NT2/D1 (cell line): Measurements from ENCODE around the gene PPP1R26.

Source experiments
- DNase-seq: peaks from one replicate; pipeline ENCODE4 v3.0.0-alpha.2; 2011; ENCODE audit warnings: low read depth, low spot score
- H3K27me3 ChIP-seq: 2 replicates; pipeline ENCODE4 v1.6.0; 2011; ENCODE audit warnings: mild to moderate bottlenecking; ENCODE audit not compliant: insufficient read length, insufficient read depth
- H3K36me3 ChIP-seq: 2 replicates; pipeline ENCODE4 v1.6.1; 2011; ENCODE audit warnings: mild to moderate bottlenecking, low read length, mixed read lengths; ENCODE audit not compliant: insufficient read depth, insufficient read length
- H3K4me1 ChIP-seq: 2 replicates; pipeline ENCODE4 v1.5.1; 2011; ENCODE audit not compliant: insufficient read depth, insufficient read length
- H3K4me3 ChIP-seq: 2 replicates; pipeline ENCODE4 v1.5.1; 2011; ENCODE audit warnings: low read depth; ENCODE audit not compliant: insufficient read length
- H3K9ac ChIP-seq: 2 replicates; pipeline ENCODE4 v1.6.0; 2011; ENCODE audit warnings: low read depth; ENCODE audit not compliant: insufficient read length
- H3K9me3 ChIP-seq: 2 replicates; pipeline ENCODE4 v1.5.1; 2011; ENCODE audit warnings: mild to moderate bottlenecking, low read length; ENCODE audit not compliant: insufficient read depth
- SUZ12 ChIP-seq: IDR thresholded peaks from 2 replicates; pipeline ENCODE4 v1.6.1; 2011; ENCODE audit not compliant: insufficient read length, insufficient read depth; ENCODE audit errors: extremely low read depth
- YY1 ChIP-seq: IDR thresholded peaks from 2 replicates; pipeline ENCODE4 v1.6.1; 2011; ENCODE audit not compliant: insufficient read length, insufficient read depth
- ZNF274 ChIP-seq: IDR thresholded peaks from 2 replicates; pipeline ENCODE4 v1.6.1; 2011; ENCODE audit warnings: mild to moderate bottlenecking, low read depth, low read length

The PPP1R26 gene

DNA sequence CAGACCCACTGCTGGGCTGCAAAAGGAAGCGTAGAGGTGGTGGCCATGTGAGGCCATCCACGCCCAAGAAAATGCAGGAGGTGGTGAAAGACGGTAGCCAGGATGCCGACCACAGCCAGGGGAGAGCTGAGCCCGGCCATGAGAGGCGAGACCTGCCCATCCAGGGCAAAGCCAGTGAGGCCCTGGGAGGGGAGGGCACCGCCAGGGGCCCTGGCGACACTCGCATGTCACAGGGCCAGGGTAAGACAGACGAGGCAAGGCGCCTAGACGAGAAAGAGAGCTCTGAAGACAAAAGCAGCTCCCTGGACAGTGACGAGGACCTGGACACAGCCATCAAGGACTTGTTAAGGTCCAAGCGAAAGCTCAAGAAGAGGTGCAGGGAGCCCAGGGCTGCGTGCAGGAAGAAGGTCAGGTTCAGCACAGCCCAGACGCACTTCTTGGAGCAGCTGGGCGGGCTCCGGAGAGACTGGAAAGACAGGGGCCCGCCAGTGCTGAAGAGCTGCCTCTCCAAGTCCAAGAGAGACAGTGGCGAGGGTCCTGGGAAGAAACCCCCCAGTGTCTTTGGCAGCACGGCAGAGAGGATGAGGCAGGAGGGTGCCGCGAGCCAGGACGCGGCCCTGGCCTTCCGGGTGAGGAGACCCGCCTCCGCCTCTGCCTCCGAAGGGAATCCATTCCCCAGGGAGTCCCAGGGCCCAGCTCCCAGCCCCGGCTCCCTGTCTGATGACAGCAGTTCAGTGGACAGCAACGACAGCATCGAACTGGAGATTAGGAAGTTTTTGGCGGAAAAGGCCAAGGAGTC, 6.9 kb downstream of the PPP1R26 start:
- Histone ChIP-seq H3K4me3 (no peak overlapping the region), H3K9me3 (no peaks in the 10 kb centered on the region), H3K36me3 (peaks cover 70% of the 10 kb centered on the region), H3K27me3 (no peaks in the 10 kb centered on the region), H3K9ac (no peak overlapping the region), H3K4me1 (peaks cover 6% of the 10 kb centered on the region)
- TF ChIP-seq YY1 (no peak), ZNF274 (no peak), SUZ12 (no peak)
- DNase-seq: no peak

DNA sequence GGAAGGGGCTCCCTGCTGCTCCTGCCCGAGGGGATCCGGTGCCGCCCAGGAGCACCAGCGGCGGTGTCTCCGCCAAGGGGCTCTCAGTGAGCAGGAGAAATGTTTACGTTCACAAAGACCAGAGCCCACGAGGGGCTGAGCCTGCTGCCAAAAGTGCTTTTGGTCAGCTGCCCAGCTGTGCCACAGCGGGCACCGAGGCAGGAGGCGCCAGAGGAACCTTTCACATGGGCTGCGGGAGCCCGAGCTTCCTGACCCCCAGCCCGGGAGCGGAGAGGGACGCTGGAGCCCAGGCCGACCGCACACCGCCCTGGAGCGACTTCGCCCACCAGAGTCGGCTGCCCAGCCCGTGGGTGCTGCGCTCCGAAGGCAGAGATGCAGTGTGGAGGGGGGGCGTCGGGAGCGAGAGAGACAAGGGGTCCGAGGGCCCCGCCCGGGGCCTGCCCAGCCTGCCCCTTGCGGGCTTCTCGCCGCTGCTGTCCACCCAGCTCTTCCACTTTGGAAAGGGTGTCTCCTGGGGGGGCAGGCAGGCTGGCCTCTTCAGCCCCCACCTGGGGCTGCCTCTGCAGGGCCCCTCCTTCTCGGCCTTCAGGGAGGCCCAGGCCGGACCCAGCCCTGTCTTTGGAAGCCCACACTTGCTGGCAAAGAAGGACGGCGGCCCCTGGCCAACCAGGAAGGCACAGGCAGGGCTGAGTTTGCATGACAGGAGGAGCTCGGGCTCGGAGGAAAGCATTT, 7.9 kb downstream of the PPP1R26 start:
- no peak overlapping the region for H3K9ac ChIP-seq
- H3K9me3 ChIP-seq: no peaks in the 10 kb centered on the region
- DNase-seq: no peak
- TF ChIP-seq YY1 (no peak), ZNF274 (no peak), SUZ12 (no peak)
- peaks cover 6% of the 10 kb centered on the region for H3K4me1 ChIP-seq
- no peak overlapping the region for H3K4me3 ChIP-seq
- peaks cover 66% of the 10 kb centered on the region for H3K36me3 ChIP-seq
- H3K27me3 ChIP-seq: no peaks in the 10 kb centered on the region

DNA sequence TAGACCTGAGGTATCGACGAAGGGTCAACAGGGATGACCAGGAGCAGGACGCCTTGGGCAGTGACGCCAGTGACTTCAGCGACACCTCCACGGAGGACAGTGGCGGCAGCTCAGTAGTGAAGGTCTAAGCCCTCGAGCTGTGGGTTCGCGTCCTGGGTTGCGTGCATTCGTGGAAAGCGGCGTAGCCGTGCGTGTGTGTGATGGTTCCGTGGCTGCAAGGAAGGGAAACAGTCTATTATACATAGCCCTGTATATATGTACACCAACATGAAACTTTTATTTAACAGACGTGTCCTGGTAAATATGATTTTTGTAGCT, 8.4 kb downstream of the PPP1R26 start:
- no peak overlapping the region for H3K4me3 ChIP-seq
- peak overlapping the region; percentile 23 for H3K9ac ChIP-seq
- TF ChIP-seq SUZ12 (no peak), ZNF274 (no peak), YY1 (no peak)
- peaks cover 6% of the 10 kb centered on the region for H3K4me1 ChIP-seq
- no peak for DNase-seq
- H3K27me3 ChIP-seq: no peaks in the 10 kb centered on the region
- H3K36me3 ChIP-seq: peaks cover 62% of the 10 kb centered on the region
- no peaks in the 10 kb centered on the region for H3K9me3 ChIP-seq

DNA sequence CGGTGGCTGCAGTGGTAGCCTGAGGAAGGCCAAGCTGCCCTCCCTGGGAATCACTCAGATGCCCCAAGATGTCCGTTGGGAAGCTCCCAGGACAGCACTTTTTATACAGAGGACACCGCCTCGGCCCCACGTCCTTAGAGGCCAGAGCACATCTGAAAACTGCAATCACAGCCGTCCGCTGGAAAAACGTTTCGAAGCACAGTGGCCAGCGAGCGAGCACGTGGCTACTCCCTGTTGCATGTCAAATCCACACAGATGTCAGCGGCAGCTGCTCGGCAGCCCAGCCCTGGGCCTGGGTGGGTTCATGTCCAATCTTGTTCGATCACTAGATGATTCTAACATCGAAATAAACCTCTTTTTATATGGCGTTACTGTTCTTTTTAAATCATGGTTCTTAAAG, 8.9 kb downstream of the PPP1R26 start:
- Histone ChIP-seq H3K27me3 (no peaks in the 10 kb centered on the region), H3K4me1 (peaks cover 6% of the 10 kb centered on the region), H3K4me3 (no peak overlapping the region), H3K9ac (no peak overlapping the region), H3K9me3 (no peaks in the 10 kb centered on the region), H3K36me3 (peaks cover 57% of the 10 kb centered on the region)
- TF ChIP-seq SUZ12 (no peak), YY1 (no peak), ZNF274 (no peak)
- no peak for DNase-seq

DNA sequence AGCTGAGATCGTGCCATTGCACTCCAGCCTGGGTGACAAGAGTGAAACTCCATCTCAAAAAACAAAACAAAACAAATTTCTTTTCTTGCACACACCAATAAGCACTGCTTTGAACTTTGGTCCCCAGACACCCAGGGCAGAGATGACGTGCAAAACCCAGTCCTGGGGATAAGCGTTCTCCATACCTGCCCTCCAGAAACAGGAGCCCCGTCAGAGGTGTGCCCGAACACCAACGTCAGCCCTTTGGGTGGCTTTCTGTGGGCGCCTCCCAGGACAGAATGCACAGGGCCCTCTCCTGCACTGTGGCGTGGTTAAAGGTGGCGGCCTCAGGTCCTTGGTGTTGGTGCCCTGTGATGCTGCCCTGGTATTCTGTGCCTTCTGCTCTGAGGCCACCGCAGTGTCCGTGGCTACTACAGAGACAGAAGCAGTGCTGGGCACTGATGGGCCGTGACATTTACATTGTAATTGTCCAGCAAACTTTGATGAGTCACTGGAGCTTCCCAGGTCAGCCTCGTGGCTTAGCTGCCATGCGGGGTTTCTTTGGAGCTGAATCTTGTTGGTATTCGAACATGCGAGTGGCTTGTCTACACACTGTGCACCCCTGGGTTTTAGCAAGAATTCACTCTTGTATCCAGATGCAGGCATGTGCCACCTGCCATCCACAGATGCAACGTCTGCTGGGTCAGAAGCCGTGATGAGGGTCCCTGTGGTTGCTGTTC, 9.8 kb downstream of the PPP1R26 start:
- Histone ChIP-seq H3K4me1 (peaks cover 6% of the 10 kb centered on the region), H3K9ac (no peak overlapping the region), H3K36me3 (peaks cover 49% of the 10 kb centered on the region), H3K9me3 (no peaks in the 10 kb centered on the region), H3K27me3 (no peaks in the 10 kb centered on the region), H3K4me3 (no peak overlapping the region)
- DNase-seq: no peak
- TF ChIP-seq ZNF274 (no peak), YY1 (no peak), SUZ12 (no peak)

DNA sequence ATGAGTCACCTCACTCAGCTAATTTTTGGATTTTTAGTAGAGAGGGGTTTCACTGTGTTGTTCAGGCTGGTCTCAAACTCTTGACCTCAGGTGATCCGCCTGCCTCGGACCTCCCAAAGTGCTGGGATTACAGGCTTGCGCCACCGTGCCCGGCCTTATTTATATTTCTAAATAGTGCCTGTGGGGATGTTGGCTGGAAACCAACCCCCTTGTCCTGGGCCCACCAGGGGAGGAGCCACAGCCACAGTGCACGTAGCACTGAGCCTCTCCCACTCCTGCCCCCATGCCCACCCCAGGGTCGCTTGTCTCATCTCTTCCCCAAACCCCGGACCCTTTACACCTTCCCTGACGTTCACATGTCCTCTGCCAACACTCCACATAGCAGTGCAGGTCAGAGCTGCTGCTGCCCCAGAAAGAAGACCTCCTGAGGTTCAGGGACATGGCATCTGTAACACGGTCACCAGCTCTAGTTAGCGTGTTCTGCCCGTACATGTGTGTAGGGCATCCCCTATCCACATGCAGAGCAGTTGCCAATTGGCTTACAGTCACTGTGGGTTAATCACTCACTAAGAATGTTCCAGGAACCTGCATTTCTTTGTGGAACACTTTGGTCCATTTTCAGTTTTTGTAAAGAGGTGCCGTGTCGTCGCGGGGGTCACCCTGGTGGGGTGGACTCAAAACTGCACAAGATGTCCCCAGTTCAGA, 10.7 kb downstream of the PPP1R26 start:
- H3K9me3 ChIP-seq: no peaks in the 10 kb centered on the region
- H3K4me3 ChIP-seq: no peak overlapping the region
- H3K4me1 ChIP-seq: peaks cover 6% of the 10 kb centered on the region
- peaks cover 44% of the 10 kb centered on the region for H3K36me3 ChIP-seq
- no peak for DNase-seq
- H3K9ac ChIP-seq: no peak overlapping the region
- H3K27me3 ChIP-seq: no peaks in the 10 kb centered on the region
- no peak for TF ChIP-seq YY1
- TF ChIP-seq SUZ12: no peak
- no peak for TF ChIP-seq ZNF274
